Colonic mucosa (tissue), 4 donors: ENCODE results near the gene COL21A1. TPM values are rescaled to one million over a fixed set of nuclear protein-coding genes. Genes with fewer than 3 reads are reported as not detected.

Source experiments
- DNase-seq: peaks from one replicate; pipeline ENCODE4 v3.0.0-alpha.2; 2020
- H3K27ac ChIP-seq: fragments of 200-600 bp; one replicate; pipeline ENCODE4 v1.8.0; 2021
- H3K27me3 ChIP-seq: fragments of 200-600 bp; one replicate; pipeline ENCODE4 v1.8.0; 2021
- H3K36me3 ChIP-seq: fragments of 200-600 bp; one replicate; pipeline ENCODE4 v1.8.0; 2021
- H3K4me1 ChIP-seq: fragments of 200-600 bp; one replicate; pipeline ENCODE4 v1.8.0; 2021; ENCODE audit warnings: mild to moderate bottlenecking
- H3K4me3 ChIP-seq: fragments of 200-600 bp; one replicate; pipeline ENCODE4 v1.8.0; 2021
- H3K9ac ChIP-seq, 2 donors: one replicate each; pipeline ENCODE4 v1.7.0; 2013; ENCODE audit warnings: control low read depth in 2 of 2, low read depth in 2 of 2, low read length in 2 of 2
- H3K9me3 ChIP-seq: fragments of 200-600 bp; one replicate; pipeline ENCODE4 v1.8.0; 2021
- CTCF ChIP-seq: fragments of 200-600 bp; IDR thresholded peaks from one replicate; pipeline ENCODE4 v1.8.0; 2022; ENCODE audit warnings: antibody characterized with exemption, mild to moderate bottlenecking
- intact Hi-C: fragments of 100-400 bp; cut with DNase I; formaldehyde crosslinking; loops from one replicate; pipeline ENCODE4 v1.14.1; 2022
- total RNA-seq, 2 donors: library from RNA; stranded (reverse); fragmentation: NEBNext Ultra II Directional in 1 of 2; extraction: Animal tissue kit (Norgen Biotek cat#: 25700) in 1 of 2; gene quantifications; one replicate each; pipeline ENCODE4 v1.2.1, GENCODE V29; 2021
- donor health status: healthy.
- donor health status: DM: no; HTN: no; CAD: no.
- donor health status: DM: no; HTN: no; CAD: no.

COL21A1 gene
- total RNA-seq, 2 donors from 2014 or later, result 0.79 to 1.9 TPM

- Histone ChIP-seq H3K36me3 (no peaks in the 10 kb centered on the region), H3K27ac (no peak overlapping the region), H3K9me3 (no peaks in the 10 kb centered on the region), H3K4me1 (no peaks in the 10 kb centered on the region), H3K4me3 (no peak overlapping the region), H3K9ac (no peak overlapping the region), H3K27me3 (no peaks in the 10 kb centered on the region)
- DNase-seq, result no peak
- intact Hi-C loops, result no loop called here
- no peak for TF ChIP-seq CTCF
Observed at GRCh38 chr6:56193846-56194245, 53.5 kb downstream of the COL21A1 start.

GRCh38 chr6:56188429-56188828 lies 59.0 kb downstream of the COL21A1 start:
- no peaks in the 10 kb centered on the region for H3K36me3 ChIP-seq
- no peak overlapping the region for H3K4me3 ChIP-seq
- no peaks in the 10 kb centered on the region for H3K9me3 ChIP-seq
- H3K4me1 ChIP-seq, result no peaks in the 10 kb centered on the region
- intact Hi-C loops, result no loop called here
- H3K9ac ChIP-seq, result no peak overlapping the region
- no peak for TF ChIP-seq CTCF
- no peak for DNase-seq
- H3K27me3 ChIP-seq, result no peaks in the 10 kb centered on the region
- H3K27ac ChIP-seq, result no peak overlapping the region

- intact Hi-C loops, result no loop called here
- Histone ChIP-seq H3K4me3 (no peak overlapping the region), H3K9me3 (no peaks in the 10 kb centered on the region), H3K4me1 (no peaks in the 10 kb centered on the region), H3K27me3 (no peaks in the 10 kb centered on the region), H3K9ac (no peak overlapping the region), H3K36me3 (no peaks in the 10 kb centered on the region), H3K27ac (no peak overlapping the region)
- DNase-seq, result no peak
- no peak for TF ChIP-seq CTCF
Observed at GRCh38 chr6:56187686-56188085, 59.7 kb downstream of the COL21A1 start.

- intact Hi-C loops, result no loop called here
- no peaks in the 10 kb centered on the region for H3K27me3 ChIP-seq
- H3K4me1 ChIP-seq, result no peaks in the 10 kb centered on the region
- H3K36me3 ChIP-seq, result no peaks in the 10 kb centered on the region
- TF ChIP-seq CTCF, result no peak
- H3K4me3 ChIP-seq, result no peak overlapping the region
- no peak overlapping the region for H3K9ac ChIP-seq
- DNase-seq, result no peak
- no peak overlapping the region for H3K27ac ChIP-seq
- H3K9me3 ChIP-seq, result no peaks in the 10 kb centered on the region
Observed at GRCh38 chr6:56176741-56177140, 70.6 kb downstream of the COL21A1 start.

GRCh38 chr6:56173228-56173627 lies 74.2 kb downstream of the COL21A1 start:
- Histone ChIP-seq H3K9ac (no peak overlapping the region), H3K4me3 (no peak overlapping the region), H3K27me3 (no peaks in the 10 kb centered on the region), H3K4me1 (no peaks in the 10 kb centered on the region), H3K27ac (no peak overlapping the region), H3K36me3 (no peaks in the 10 kb centered on the region), H3K9me3 (no peaks in the 10 kb centered on the region)
- no peak for TF ChIP-seq CTCF
- intact Hi-C loops, result no loop called here
- DNase-seq, result no peak

GRCh38 chr6:56172144-56172543 lies 75.2 kb downstream of the COL21A1 start:
- Histone ChIP-seq H3K27ac (no peak overlapping the region), H3K36me3 (no peaks in the 10 kb centered on the region), H3K9me3 (no peaks in the 10 kb centered on the region), H3K9ac (no peak overlapping the region), H3K27me3 (no peaks in the 10 kb centered on the region), H3K4me1 (no peaks in the 10 kb centered on the region), H3K4me3 (no peak overlapping the region)
- no peak for DNase-seq
- intact Hi-C loops, result no loop called here
- TF ChIP-seq CTCF, result no peak
